GM19351 (cell line): ENCODE data around the gene COL11A1.
A peak's percentile ranks its signal among the peaks of the same experiment; 100 is the strongest.
"Not testable (repeated sequence)": the region's sequence is repeated elsewhere in the genome, so short reads cannot be mapped to it uniquely, and the experiment has no call there.

ENCODE experiments used
- ATAC-seq: cut with Tn5 transposase; IDR thresholded peaks from one replicate; pipeline ENCODE4 v1.9.1; 2021; ENCODE audit warnings: mild to moderate bottlenecking, moderate library complexity; ENCODE audit not compliant: unreplicated experiment

COL11A1 gene

GRCh38 chr1:103108376-103109150 lies at the start of gene COL11A1:
TSS of gene COL11A1 (minus strand) at chr1:103108522. CDS start at chr1:103108178, 344 bp downstream.
- ATAC-seq = no peak

DNA sequence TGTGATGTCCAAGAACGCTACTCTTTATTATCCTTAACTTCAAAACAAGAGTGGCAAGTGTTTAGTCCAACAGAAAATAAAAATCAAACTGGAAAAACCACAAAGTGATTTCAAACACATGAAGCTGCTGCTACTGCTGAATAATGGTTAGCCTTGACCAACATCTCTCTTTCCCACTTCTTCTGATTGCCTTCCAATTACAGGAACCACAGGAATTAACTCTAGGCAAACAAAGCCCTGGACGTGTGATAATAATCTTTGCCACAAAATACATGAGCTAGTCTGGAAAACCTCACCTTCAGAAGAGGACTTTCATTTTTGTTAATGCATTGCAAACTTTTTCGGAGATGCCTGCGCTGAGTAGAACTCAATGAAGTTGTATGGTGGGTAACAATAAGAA lies 48.6 kb upstream of the COL11A1 start:
- no peak for ATAC-seq

GRCh38 chr1:103146166-103146565 lies 37.8 kb upstream of the COL11A1 start:
- no peak for ATAC-seq

GRCh38 chr1:103145449-103145848 lies 37.1 kb upstream of the COL11A1 start:
- no peak for ATAC-seq

DNA sequence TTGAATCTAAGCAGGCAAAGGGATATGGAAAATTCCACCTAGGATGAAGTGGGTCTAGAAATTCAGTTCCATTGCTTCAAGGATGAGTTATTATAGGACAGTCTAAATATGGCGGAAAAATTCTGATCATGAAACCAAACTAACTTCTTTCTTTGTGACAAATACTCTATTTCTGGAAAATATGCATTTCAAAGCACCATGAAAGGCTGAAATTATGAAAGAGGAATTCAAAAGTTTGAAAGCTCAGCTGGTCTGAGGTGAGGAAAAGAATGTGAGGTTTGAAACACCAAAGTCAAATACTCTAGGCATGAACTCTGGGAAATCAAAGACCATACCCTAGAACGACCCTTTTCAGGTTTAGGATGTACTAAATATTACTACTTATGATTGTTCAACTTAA lies 36.4 kb upstream of the COL11A1 start:
- ATAC-seq = no peak

- ATAC-seq = no peak
These were observed 34.1 kb upstream of the COL11A1 start for GRCh38 chr1:103142461-103142860.

DNA sequence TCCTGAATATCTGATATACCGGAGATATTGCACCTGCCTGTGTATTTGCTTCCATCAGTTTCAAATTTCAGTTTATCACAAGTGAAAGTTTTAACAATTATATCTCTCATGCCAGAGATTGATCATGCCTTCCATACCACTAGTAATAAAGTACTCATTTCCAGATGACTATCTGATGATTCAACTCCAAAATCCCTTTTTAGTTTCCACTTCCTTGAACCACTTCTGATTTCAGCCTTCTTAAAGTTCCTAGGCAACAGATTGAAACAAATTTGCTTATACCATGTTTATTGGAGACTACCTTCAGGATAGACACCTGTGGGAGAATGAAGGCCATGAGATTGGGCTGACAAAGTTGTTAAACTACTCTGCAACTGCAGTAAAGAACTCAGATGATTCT lies 21.5 kb upstream of the COL11A1 start:
- no peak for ATAC-seq

DNA sequence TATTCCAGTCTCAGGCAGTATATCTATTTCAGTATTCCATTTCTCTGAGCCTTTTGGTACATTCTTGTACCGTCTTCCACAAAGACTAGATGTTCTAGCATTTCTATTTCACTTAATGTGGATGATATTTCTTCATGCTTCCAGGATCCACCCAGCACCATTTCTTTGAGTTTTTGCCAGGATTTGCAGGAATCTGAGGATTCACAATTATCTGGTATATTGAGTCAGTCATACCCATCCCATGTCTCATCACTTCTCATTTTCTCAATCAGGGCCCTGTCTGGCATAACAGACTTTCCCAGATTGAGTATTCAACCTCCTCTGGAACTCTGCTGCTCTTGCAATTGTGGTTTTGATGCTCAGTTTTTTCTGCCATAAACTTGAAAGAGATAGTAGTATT lies 20.9 kb upstream of the COL11A1 start:
- ATAC-seq = no peak

GRCh38 chr1:103128256-103128655 lies 19.9 kb upstream of the COL11A1 start:
- ATAC-seq = not testable (repeated sequence)

DNA sequence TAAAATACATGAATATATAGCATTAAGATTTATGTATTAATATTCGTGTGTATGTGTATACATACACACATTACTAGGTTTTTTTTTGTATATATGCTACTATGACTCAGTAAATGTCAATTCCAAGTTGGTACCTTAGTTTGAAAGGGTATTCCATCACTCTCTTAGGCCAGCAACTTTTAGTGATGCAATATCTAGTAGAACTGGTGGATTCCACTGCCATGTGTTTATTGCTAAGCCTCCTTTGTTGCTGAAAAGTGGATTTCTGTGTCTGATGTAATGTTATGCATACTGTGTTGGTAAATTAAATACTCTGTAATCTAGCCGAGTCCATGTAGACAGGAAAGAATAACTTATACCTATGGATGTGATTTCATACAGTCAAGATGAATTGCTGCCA lies 16.9 kb upstream of the COL11A1 start:
- no peak for ATAC-seq

- ATAC-seq = no peak
These were observed 14.8 kb upstream of the COL11A1 start for GRCh38 chr1:103122983-103123720.

DNA sequence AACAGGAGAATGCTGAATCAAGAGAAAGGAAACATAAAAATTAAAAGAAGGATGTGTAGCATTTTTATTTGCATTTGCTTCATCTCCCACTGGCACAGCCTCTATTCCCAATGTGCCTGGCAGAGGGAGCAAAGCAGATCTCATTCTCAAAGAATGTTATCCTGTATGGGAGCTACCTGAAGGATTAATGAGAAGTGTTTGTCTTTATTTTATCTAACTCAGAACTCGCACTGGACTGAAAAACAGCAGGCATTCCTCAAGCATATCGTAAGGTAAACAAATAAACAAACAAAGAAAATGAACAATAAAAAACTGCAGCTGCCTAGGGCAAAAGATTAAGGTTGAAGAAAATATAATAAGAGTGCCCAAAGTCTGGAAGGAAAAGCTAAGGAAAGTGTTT lies 12.7 kb upstream of the COL11A1 start:
- ATAC-seq = no peak

GRCh38 chr1:103112546-103112945 lies 4.2 kb upstream of the COL11A1 start:
- no peak for ATAC-seq

GRCh38 chr1:103111926-103112325 lies 3.6 kb upstream of the COL11A1 start:
- no peak for ATAC-seq

- no peak for ATAC-seq
These were observed 2.4 kb upstream of the COL11A1 start for GRCh38 chr1:103110701-103111100.

DNA sequence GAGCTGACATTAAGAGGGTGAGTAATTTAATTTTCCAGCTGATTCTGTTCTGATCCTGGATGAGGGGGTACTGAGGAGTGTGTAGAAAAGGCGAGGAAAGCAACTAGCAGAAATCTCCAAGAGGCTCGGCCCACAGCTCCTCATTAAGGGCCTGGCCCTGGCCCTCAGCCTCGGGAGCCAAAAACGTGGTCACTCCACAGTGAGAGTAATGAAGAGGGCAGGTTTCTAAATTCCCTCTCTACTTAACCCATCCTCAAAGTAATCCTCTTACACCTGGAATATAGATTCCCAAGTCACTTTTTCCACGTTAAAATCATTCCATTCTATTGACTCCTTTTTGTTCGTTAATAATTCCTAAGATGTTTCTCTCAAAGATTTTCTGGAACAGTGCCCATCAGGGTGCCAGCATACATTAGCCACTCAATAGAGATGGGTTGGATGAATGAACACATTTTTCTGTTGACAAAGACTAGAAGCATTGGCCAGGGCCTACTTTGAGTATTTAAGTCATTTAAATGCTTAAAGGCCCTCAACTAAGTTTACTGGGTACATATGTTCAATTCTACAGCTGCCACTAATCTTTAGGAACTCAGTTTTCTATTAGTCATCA lies 1.1 kb upstream of the COL11A1 start:
- ATAC-seq = no peak

DNA sequence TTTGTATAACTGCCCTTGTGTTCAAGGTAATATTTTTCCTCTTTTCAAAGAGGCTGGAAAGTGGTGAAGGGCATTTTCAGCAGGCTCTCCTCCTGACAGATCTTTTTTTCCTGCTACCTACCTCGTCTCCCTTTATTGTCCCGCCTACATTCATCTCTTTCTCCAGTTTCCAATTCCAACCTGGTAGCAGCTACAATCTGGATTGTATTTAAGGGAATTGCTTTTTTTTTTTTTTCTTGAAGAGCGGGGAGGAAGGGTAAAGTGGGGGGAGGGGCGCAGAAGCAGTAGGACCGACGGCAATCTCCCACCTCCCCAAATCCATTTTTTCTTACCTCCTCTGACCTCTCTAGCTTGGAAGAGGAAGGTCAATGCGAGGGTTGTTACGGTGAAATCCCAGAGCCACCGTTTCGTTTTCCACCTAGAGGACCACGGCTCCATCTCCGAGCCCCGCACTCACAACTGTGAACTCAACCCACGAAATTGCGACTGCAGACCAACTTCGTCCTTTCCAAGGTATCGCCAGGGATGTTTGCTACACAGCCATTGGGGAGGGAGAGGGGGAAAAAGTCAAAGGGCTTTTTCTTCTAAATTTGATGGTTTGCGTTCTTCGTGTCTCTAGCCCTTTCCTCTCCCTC lies 464 bp downstream of the COL11A1 start:
- no peak for ATAC-seq

DNA sequence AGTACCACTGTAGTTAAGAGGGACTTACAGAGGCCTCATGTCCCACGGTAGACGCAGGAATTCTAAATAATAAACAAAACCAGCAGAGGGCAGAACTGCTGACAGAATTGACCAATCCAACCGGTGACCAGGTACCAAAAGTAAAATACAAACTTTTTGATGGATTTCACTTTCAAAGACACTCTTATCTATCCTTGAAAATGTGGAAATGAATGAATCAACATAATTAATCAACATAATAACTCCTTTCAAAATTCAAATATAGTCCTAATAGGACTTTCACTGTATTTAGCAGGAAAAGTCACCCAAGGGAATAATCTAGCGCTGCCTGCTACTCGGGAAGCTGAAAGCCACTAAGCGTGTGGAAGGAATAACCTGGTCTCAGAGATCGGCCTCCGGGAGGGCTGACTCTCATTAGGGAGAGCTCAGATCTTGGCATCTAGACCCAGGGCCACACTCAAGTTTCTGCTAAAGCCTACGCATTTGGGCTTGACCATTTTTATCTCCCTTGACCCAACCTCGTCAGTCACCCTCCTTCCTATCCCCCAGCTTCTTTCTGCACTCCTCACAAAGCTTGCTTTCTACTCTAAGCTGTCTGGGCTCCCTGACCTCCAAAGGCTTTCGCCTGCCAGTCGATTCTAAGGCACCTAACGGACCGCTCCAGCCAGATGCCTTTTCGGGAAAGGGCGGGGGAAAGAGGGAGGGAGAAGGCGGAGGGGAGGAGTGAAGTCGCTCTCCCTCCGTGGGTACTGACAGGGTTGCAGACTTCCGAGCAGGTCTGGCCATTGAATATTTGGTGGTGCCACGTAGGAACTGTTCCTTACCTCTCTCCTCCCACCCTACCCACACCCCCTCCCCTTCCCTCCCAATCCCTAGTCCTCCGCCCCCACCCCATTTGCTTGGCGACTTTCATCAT lies 1.6 kb downstream of the COL11A1 start:
- ATAC-seq = peak; percentile 85

DNA sequence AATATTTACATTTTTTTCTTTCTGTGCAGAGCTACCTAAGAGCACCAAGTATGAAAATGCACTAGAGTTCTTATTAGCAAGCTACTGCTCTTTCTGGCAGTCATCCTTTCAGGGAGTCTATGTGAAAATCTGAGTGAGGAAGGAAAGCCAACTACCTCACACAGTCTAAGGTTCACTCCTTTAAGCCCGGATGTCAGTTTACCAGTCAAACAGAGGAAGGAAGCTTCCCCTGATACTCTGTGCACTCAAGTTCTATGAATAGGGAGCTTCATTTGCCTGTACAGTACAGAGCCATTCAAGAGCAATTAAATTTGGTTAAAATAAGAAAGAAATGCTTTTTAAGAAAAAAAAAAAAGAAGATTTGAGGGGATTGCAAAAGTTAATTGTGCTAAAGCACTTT lies 6.9 kb downstream of the COL11A1 start:
- no peak for ATAC-seq

DNA sequence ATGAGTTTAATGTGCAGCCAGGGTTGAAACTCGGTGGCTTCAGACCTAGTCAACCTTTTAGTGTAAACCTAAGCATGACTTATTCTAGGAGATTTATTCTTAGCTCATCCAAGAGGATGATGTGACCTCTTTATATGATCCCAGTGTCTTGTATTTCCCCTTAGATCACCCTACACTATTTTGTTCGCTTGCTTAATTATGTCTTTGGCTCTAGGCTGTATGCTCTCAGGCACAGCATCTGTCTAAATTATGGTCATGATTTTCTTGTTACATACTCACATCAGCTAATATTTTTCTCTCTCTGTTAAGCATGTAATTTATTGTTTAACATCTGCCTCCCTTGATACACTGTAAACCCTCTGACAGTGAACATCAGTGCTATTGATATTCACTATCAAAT lies 19.1 kb downstream of the COL11A1 start:
- ATAC-seq = no peak
